Endothelial cell (in vitro differentiated cells): ENCODE results near the gene NT5DC3. TPM values are rescaled to one million over a fixed set of nuclear protein-coding genes. Genes with fewer than 3 reads are reported as not detected.

Source experiments
- DNase-seq: peaks from one replicate; pipeline ENCODE4 v3.0.0; 2021; ENCODE audit warnings: low spot score
- H3K27ac Mint-ChIP-seq: one replicate; pipeline ENCODE4 v1.8.0; 2021; ENCODE audit warnings: mixed read lengths, inconsistent platforms; ENCODE audit not compliant: unreplicated experiment
- H3K27me3 Mint-ChIP-seq: one replicate; pipeline ENCODE4 v1.8.0; 2021; ENCODE audit warnings: mild to moderate bottlenecking, moderate library complexity, mixed read lengths, inconsistent platforms; ENCODE audit not compliant: unreplicated experiment
- H3K36me3 Mint-ChIP-seq: one replicate; pipeline ENCODE4 v1.8.0; 2021; ENCODE audit warnings: mild to moderate bottlenecking, low read depth, mixed read lengths, inconsistent platforms; ENCODE audit not compliant: unreplicated experiment
- H3K4me1 Mint-ChIP-seq: one replicate; pipeline ENCODE4 v1.8.0; 2021; ENCODE audit warnings: mild to moderate bottlenecking, mixed read lengths, inconsistent platforms; ENCODE audit not compliant: unreplicated experiment
- H3K4me3 Mint-ChIP-seq: one replicate; pipeline ENCODE4 v1.8.0; 2021; ENCODE audit warnings: mild to moderate bottlenecking, mixed read lengths, inconsistent platforms; ENCODE audit not compliant: unreplicated experiment
- H3K9me3 Mint-ChIP-seq: one replicate; pipeline ENCODE4 v1.8.0; 2021; ENCODE audit warnings: mixed read lengths, inconsistent platforms; ENCODE audit not compliant: unreplicated experiment
- CTCF ChIP-seq: fragments of 200-600 bp; sonication (generic); IDR thresholded peaks from one replicate; pipeline ENCODE4 v1.5.0; 2021; ENCODE audit warnings: antibody characterized with exemption; ENCODE audit not compliant: unreplicated experiment
- total RNA-seq: library from RNA; stranded (reverse); fragmentation: NEBNext Ultra II Directional; extraction: Animal tissue kit (Norgen Biotek cat#: 25700); gene quantifications from one replicate; pipeline ENCODE4 v1.2.1, GENCODE V29; 2021; ENCODE audit not compliant: unreplicated experiment

NT5DC3 gene
- total RNA-seq, 1 donor from 2014 or later = 1.3 TPM

GRCh38 chr12:103833095-103833775 lies 7.8 kb downstream of the NT5DC3 start:
- TF ChIP-seq CTCF = no peak
- Mint-ChIP-seq H3K36me3 (no peaks in the 10 kb centered on the region), H3K9me3 (no peaks in the 10 kb centered on the region), H3K4me1 (peaks cover 9% of the 10 kb centered on the region), H3K4me3 (no peak overlapping the region), H3K27ac (no peak overlapping the region), H3K27me3 (no peaks in the 10 kb centered on the region)
- no peak for DNase-seq

- no peaks in the 10 kb centered on the region for H3K9me3 Mint-ChIP-seq
- no peak overlapping the region for H3K27ac Mint-ChIP-seq
- no peak overlapping the region for H3K4me3 Mint-ChIP-seq
- peaks cover 9% of the 10 kb centered on the region for H3K4me1 Mint-ChIP-seq
- DNase-seq = no peak
- no peaks in the 10 kb centered on the region for H3K27me3 Mint-ChIP-seq
- no peaks in the 10 kb centered on the region for H3K36me3 Mint-ChIP-seq
- TF ChIP-seq CTCF = no peak
Observed at GRCh38 chr12:103832048-103832997, 8.7 kb downstream of the NT5DC3 start.

- TF ChIP-seq CTCF = no peak
- no peak for DNase-seq
- Mint-ChIP-seq H3K27ac (no peak overlapping the region), H3K36me3 (no peaks in the 10 kb centered on the region), H3K4me3 (no peak overlapping the region), H3K9me3 (no peaks in the 10 kb centered on the region), H3K27me3 (no peaks in the 10 kb centered on the region), H3K4me1 (peaks cover 9% of the 10 kb centered on the region)
Observed at GRCh38 chr12:103830730-103831320, 10.2 kb downstream of the NT5DC3 start.

- no peak for TF ChIP-seq CTCF
- no peak overlapping the region for H3K4me3 Mint-ChIP-seq
- no peak overlapping the region for H3K27ac Mint-ChIP-seq
- H3K27me3 Mint-ChIP-seq = no peaks in the 10 kb centered on the region
- no peaks in the 10 kb centered on the region for H3K36me3 Mint-ChIP-seq
- H3K9me3 Mint-ChIP-seq = no peaks in the 10 kb centered on the region
- DNase-seq = no peak
- peaks cover 9% of the 10 kb centered on the region for H3K4me1 Mint-ChIP-seq
Observed at GRCh38 chr12:103830025-103830725, 10.9 kb downstream of the NT5DC3 start.
